Astrocyte of the hippocampus (primary cell): Measurements from ENCODE around the gene RERG.
"Not testable (repeated sequence)": the region's sequence is repeated elsewhere in the genome, so short reads cannot be mapped to it uniquely, and the experiment has no call there.

Experiments used
- DNase-seq: peaks from one replicate; pipeline ENCODE4 v3.0.0; 2011; ENCODE audit warnings: low read depth, low spot score

Gene RERG, protein sequence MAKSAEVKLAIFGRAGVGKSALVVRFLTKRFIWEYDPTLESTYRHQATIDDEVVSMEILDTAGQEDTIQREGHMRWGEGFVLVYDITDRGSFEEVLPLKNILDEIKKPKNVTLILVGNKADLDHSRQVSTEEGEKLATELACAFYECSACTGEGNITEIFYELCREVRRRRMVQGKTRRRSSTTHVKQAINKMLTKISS

DNA sequence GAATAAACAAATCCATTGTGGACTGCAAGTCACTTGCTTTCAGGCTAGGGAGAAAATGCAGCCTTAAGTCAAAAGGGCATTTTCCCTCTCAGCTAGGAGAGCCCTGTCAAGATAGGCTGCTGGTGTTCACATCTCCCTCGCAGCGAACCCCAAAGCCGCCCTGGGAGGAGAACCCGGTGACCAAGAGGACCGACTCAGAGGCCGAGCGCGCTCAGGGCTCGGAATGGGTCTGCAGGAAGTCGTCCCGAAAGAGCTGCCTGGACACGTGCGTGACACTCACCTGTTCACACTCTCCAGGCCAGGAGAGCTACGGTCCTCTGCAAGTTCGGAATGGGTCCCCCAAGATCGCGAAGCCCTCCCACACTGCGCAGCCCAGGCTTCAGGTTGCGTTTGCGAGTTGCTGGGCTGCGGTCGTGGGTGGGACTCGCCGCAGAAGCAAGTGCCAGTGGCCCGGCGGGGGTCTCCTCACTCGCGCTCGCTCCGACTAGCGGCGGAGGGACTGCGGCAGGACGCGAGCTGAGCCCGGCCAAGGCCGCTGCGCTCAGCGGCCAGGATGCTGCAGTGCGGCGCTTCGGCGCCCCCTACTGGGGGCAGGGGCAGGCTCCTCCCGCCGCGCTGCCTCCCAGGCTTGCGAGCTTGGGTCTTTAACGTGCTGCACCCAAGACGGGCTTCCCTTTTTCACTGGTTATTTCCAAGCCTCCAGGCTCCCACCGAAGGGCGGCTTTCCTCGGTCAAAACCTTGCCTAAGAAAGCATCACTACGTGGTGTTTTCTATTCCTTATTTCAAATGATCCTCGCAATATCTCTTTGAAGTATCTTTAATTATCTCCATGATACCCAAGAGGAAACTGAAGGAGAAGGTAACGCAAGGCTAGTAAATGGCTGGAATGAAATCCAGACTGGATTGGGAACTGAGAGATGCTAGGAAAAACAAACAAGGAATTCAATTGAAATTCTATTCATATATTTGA is at the start of gene RERG:
TSS of gene RERG (minus strand) at position 503 of the 971 bp plus-strand sequence. CDS start 3,928 bp downstream, outside the sequence.
- DNase-seq = peak; percentile 92

DNA sequence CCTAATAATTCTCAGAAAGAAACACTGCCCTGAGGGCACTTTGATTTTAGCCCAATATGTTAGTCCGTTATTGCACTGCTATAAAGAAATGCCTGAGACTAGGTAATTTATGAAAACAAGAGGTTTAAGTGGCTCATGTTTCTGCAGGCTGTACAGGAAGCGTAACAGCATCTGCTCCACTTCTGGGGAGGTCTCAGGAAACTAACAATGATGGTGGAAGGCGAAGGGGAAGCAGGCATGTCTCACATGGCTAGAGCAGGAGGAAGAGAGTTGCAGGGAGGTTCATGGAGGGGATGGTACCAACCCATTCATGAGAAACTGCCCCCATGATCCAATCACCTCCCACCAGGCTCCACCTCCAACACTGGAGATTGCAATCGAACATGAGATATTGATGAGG is 49.4 kb upstream of the RERG start:
- DNase-seq = no peak

DNA sequence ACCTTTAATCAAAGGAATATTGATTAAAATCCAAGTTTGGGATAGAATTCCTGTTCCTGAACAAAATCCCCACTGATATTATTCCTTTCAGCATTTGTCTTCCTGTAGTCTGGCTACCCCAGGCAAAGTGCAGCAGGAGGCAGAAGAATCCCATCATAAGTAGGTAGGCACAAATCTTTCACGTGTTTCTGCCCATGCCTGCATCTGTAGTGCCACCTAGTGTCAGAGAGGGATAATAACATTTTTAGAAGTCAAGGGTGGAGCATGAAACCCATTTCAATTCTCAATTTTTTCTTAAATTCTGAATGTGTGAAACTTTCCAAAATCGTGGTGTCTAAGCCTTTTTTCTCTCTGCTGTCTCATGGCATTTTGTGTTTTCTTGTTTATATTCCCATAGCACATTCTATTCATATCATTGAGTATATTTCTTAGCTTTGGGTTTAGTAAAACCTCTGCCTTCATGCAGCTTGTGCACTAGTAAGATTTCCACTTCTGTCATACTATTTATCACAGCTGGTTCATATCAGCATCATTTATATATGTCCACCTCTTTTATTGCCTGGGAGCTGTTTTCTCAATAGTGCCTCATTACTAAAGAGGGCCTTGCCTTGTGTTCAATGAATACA is 47.8 kb upstream of the RERG start:
- DNase-seq = peak; percentile 72

DNA sequence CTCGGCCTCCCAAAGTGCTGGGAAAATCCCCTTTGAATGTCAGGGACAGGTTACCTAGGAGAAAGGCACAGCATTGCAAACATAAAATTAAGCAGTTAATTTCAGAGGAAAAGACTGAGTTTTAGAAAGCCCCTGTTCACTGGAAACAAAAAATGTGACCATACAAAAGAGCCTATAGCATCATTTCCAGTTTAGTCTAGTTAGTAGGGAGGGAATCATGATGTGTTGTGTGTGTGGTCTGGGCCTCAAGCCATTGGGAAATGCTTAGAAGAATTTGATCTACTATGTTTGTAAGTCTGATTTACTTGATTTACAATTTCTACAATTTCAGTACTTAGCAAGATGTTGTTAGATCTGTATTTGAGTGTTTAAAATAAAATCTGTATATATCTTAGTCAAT is 47.1 kb upstream of the RERG start:
- no peak for DNase-seq

DNA sequence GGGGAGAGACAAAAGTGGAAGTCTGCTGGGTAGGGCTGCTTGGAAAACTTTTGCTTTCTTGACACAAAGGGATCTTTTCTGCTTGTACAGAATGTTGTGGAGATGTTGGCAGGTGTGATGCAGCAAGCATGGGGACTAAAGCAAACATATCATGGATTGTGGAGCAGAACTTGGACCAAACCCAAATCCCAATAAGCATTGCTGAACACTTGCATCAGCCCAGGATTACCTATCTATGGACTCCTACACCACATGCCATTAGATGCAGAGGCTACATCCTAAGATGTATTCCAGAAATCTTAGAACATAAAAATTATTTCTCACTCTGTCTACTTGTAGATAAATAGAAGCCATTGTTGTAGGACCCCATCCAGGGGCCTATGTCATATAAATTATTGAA is 44.7 kb upstream of the RERG start:
- DNase-seq = no peak

DNA sequence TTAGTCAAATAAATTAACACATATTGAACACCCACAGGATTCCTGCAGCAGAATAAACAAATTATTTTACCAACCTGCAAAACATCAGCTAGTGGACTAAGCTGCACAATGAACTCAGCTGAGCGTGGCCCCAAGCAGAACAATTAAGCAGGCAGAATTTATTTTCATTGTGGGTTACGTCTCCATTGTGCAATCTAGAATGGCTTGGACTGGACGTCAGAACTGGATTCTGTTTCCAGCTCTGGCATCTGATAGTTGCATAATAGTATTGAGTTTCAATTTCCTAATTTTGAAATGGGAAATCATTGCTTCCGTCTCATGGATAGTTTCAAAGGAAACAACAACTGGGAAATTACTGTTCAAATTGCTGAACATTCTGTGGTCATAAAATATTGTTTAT is 35.5 kb upstream of the RERG start:
- DNase-seq = no peak

DNA sequence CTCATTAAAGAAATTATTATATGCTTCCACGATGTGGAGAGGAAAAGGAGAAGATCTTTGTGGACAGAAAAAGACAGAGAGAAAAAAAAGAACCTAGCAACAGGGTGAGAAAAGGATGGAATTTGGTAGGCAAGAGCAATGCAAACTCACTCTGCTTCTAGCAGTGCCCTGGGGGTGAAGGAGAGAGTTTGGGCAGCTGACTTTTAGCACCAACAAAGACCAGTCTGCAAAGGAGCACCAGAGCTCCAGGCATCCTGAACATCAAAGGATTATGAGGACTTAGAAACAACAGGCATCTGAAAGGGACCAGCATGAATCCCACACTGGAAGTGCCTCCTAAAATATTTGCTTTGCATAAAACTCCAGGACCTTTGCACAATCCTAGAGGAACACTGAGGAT is 32.8 kb upstream of the RERG start:
- DNase-seq = no peak

DNA sequence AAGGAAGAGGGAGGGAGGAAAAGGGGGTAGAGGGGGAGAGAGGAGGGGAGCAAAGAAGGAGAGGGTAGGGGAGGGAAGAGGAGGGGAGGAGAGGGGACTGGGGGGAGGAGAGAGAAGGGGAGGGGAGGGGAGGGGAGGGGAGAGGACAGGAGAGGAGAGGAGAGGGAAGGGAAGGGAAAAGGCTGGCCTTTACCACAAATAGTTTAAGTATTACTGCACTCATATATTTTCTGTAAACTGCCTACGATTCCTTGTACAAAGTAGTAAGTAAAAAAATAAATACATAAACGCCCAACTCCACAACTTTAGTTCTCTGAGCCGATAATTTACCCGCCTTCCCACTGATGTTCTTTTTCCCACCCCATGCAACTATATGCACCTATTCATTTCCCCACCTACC is 23.7 kb upstream of the RERG start:
- no peak for DNase-seq

DNA sequence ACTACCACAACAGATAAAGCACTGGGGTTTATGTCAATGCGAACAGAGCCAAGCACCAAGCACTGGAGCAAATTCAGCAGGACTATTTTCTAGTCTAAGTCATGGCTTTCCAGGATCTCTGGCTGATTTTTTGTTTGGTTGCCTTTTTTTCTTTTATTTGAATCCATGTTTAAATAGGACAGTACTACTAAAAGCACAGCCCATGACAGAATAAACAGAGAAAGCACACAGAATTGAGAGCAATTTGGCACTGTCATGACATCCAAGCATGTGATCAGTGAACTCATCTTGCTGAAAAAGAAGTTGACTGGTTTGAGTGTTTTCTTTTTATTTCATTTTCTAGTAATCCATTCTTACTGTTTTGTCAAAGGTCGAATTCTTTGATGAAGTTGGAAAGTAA is 23.1 kb upstream of the RERG start:
- DNase-seq = no peak

DNA sequence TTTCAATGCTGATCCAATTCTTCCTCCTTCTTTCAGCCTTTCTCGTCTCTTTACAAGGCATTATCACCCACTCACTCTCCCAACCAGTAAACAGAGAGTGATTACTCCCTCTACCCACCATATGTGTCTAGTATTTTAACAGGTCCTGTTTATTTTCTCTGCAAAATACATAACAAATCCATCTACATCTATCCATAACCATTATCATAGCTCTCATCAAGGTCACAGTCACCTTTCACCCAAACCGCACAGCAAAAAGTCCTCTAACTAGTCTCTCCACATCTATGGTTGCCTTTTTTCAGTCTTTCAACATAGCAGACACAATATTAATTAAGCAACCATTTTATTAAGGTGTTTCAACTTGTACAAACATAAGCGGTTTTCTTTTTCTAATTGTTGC is 21.9 kb upstream of the RERG start:
- DNase-seq = no peak

DNA sequence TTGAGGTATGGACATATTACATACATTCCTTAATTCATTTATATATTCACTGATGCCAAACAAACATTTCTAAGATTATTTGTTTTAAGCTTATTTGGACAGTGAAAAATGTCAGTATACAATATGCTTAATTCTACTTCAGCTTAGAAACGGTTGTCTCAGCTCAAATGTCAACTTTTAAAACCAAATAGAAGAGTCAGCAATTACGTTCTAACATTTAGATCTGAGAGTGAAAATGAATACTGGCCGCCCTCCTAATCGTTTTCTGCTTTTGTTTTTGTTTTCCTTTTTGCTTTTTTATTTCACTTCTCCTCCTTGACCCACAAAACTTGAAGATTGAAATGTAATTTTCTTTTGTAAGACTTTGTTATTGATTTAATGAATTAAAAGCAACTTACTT is 19.7 kb upstream of the RERG start:
- no peak for DNase-seq

DNA sequence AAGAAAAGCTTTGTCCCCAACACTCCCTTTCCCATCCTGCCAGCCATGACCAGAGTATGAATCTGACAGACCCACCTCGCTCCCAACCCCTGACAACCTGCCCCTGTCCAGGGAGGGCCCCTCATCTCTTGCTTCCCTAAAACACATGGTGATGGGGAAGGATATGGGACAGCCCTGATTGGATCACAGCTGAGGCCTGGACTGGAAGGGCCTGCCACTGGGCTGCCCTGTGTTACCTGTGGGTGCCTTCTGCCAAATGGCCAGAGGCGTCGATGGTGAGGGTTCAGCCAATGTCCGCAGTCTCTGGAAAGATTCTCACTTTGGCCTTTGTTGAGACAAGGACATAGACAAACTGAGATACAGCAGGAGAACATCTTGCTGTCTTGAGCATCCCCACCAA is 13.3 kb upstream of the RERG start:
- DNase-seq = no peak

DNA sequence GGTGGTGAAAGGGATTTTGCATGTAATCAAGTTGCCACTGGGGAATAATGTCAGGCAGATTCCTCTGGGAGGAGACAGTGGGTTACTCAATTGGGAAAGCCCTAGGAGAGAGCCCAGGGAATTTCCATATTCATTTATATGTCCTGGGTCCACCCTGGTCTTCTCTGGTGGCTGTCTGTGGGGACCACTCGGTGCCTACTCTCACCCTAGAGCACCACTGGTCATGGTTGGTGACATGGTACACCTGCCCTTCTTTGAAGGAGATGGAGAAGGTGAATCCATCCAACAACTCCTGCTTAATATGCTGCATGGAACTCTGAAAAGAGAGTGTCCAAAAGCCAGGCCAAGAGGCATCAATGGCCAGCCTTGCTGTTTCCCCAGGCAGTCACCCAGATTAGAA is 12.8 kb upstream of the RERG start:
- no peak for DNase-seq

DNA sequence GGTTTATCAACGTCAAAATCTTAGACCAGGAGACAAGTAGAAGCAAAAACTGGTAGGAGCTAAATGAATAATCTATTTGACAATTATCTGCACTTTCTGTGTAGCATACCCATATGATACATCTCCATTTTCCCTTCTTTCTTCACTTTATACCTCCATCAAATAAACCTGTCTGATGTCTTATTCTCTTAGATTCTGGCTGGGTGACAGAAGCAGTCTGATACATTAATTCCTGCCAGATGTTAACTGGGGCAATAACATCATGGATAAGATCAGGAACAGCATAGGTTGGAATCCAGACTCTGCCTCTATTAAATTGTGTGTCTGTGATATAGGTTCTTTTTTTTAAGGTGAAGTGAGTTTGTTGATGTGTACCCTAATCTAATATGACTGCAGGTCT is 11.7 kb upstream of the RERG start:
- DNase-seq = no peak

DNA sequence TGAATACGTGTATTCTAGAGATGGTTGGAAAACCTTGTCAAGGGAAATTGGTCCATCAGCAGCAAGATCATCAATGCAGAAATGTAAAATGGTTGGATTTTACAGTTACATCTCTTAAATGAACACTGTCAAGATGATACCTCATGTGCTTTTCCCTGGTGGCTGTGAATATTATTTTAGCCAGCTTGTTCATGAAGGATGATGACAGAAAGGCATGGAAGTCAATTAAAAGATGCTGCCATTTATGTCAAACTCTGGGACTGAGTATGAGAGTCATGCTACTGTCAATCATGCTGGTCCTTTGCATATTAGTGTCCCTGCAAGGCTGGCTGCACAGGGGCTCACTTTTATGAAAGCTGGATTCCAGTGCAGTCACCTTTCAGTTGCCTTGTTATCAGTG is 10.3 kb upstream of the RERG start:
- no peak for DNase-seq

DNA sequence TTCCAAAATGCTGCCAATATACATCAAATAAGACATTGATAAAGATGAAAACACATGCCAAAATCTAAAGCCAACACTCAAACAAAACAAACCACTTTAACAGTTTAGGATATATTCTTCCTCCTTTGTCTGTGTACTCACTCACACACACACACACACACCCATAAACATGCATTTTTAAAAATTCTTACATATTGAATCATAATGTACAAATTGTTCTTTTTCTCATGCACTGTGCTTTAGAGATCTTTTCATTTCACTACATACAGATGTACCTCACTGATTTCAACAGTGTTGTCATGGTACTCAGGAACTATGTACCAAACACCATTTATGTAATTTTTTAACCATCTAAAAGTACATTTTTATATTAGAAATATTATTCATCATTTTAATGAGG is 9.5 kb upstream of the RERG start:
- DNase-seq = no peak

DNA sequence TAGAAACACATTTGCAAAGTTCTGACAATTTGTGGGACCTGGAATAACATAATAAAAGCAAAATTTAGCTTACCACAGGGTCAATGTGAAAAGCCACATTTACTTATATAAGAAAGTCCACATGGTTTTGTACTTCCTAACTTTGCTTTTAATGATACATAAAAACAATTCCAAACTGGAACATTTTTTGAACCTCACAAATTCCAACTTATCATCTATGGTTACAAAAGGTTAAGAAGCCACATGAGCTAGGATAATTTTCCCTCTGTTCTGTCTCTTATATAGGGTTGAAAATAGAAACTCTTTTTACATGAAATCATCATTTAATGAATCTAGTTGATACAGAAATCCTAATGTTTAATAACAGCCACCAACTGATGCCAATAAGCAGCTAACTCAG is 8.9 kb upstream of the RERG start:
- no peak for DNase-seq

DNA sequence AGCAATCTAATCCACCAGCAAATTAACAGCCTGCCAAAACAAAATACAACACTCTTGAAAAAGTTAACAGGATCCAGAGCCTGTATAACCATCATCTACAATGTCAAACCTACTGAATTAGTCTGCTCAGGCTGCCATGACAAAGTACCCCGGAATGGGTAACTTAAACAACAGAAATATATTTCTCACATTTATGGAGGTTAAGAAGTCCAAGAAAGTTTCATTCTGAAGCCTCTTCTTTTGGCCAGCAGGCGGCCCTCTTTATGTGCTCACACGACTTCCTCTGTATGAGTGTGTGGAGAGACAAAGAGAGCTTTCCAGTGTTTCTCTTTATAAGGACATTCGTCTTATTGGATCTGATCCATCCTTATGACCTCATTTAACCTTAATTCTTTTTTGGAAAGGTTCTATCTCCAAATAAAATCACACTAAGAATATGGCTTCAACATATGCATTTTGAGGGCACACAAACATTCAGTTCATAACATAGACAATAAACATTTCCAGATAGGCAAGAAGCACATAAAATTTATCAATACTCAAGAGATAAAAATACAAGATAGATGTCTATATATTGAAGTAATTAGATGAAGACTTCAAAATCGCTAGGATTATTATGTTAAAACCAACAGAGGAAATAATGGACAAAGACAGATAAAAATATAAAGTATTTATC is 5.9 kb upstream of the RERG start:
- DNase-seq = peak; percentile 45

DNA sequence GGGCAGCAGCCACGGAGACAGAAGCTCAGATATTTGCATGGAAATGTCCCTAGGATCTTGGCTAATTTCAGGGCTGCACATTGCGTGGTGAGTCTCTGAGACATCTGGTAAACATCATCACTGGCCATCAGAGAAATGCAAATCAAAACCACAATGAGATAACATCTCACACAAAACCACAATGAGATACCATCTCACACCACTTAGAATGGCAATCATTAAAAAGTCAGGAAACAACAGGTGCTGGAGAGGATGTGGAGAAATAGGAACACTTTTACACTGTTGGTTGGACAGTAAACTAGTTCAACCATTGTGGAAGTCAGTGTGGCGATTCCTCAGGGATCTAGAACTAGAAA is 4.6 kb upstream of the RERG start:
- not testable (repeated sequence) for DNase-seq

DNA sequence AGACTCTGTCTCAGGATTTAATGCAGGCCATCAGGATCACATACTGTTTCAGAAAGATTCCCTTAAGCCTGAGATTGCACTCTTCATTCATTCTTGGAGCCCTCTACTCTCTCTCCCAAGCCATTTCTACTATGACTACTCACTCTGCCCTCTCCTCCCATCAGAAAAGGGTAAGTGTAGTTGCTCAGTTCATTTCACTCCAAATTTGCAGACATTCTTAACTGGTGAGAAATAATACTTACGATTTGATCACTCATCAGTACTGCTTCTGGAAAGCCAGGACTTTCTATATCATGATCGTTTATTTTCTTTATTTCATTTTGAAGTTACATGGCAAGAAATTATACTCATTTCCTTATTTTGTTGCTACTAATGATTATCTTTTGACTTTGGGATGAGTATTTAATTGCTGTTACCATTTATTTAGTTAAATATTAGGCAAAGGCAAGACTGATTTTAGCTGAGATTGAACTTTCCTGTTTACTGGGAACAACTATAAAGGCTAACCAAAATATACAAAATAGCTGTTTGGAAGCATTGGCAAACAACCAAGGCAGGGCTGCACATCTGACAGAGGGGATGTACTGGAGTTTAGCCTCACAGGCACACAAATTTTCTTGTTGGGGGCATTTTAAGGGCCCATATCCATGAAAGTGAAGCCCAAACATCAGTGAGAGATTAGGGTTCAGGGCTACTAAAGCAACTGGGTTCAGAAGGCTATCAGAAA is 4.1 kb upstream of the RERG start:
- DNase-seq = no peak

DNA sequence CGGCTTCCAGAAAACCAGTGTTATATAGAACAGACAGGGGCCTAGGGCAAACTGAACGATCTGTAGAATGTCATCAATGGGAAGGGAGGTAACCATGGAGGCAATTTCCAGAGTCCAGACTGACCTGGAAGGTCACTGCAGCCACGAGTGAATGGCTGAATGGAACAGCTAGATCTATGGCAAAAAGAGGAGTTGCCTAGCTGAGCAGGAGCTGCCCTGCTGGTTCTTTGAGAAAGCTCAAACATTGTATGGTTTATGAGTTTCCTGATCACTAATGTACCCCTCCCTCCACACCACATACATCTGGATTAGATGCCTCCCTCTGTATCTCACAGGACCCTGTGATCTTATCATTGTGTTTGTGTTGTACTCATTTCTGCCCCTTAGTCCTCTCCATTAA is 1.0 kb upstream of the RERG start:
- no peak for DNase-seq

DNA sequence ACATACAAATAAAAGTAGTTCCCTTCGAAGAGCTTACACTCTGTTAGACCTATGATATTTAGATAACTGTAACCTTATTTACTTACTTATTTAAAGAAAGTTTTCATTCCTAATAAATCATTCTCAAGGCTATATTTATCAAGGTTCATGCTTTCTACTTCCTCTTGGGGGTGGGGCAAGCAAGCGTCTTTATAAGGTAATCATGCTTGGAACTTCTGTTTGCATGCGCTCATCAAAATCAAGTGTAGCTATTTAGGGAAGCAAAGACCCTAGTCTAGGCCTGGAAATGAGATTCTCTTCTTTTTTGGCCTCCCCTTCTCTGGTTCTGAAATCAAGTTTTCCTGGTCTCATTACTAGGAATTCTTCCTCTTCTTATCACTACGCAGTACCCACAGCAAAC is 766 bp downstream of the RERG start:
- DNase-seq = no peak
